ENCODE data around the gene FKBP7. TPM values are rescaled to one million over a fixed set of nuclear protein-coding genes. Genes with fewer than 3 reads are reported as not detected.

Gene FKBP7
- total RNA-seq, 1 donor from 2014 or later, result 49.9 TPM

DNA sequence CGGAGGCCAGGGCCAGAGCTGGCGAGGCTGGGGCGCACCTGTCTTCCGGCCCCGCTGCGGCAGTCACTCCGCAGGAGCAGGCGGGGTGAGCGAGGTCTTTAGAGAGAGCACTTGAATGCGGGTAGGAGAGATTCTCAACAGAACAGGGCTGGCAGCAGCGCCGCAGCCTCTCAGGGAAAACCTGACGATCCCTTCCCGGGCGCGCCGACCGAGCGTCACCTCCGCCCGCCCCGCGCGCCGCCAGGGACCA lies 28.0 kb downstream of the FKBP7 start:
- H3K36me3 Mint-ChIP-seq (ENCODE audit: unreplicated experiment), result peaks cover 22% of the 10 kb centered on the region
- H3K4me3 Mint-ChIP-seq (ENCODE audit: unreplicated experiment), result peak overlapping the region; percentile 82
- TF ChIP-seq, protein P1, sequence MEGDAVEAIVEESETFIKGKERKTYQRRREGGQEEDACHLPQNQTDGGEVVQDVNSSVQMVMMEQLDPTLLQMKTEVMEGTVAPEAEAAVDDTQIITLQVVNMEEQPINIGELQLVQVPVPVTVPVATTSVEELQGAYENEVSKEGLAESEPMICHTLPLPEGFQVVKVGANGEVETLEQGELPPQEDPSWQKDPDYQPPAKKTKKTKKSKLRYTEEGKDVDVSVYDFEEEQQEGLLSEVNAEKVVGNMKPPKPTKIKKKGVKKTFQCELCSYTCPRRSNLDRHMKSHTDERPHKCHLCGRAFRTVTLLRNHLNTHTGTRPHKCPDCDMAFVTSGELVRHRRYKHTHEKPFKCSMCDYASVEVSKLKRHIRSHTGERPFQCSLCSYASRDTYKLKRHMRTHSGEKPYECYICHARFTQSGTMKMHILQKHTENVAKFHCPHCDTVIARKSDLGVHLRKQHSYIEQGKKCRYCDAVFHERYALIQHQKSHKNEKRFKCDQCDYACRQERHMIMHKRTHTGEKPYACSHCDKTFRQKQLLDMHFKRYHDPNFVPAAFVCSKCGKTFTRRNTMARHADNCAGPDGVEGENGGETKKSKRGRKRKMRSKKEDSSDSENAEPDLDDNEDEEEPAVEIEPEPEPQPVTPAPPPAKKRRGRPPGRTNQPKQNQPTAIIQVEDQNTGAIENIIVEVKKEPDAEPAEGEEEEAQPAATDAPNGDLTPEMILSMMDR (IDR thresholded peaks at IDR 0.05), result no peak
- DNase-seq (ENCODE audit: extremely low spot score, unreplicated experiment), result no peak
- peaks cover 32% of the 10 kb centered on the region for H3K4me1 Mint-ChIP-seq (ENCODE audit: unreplicated experiment)
- peak overlapping the region; percentile 74 for H3K27ac Mint-ChIP-seq (ENCODE audit: unreplicated experiment)
- no peaks in the 10 kb centered on the region for H3K9me3 Mint-ChIP-seq (ENCODE audit: unreplicated experiment)
- no peaks in the 10 kb centered on the region for H3K27me3 Mint-ChIP-seq (ENCODE audit: unreplicated experiment)

DNA sequence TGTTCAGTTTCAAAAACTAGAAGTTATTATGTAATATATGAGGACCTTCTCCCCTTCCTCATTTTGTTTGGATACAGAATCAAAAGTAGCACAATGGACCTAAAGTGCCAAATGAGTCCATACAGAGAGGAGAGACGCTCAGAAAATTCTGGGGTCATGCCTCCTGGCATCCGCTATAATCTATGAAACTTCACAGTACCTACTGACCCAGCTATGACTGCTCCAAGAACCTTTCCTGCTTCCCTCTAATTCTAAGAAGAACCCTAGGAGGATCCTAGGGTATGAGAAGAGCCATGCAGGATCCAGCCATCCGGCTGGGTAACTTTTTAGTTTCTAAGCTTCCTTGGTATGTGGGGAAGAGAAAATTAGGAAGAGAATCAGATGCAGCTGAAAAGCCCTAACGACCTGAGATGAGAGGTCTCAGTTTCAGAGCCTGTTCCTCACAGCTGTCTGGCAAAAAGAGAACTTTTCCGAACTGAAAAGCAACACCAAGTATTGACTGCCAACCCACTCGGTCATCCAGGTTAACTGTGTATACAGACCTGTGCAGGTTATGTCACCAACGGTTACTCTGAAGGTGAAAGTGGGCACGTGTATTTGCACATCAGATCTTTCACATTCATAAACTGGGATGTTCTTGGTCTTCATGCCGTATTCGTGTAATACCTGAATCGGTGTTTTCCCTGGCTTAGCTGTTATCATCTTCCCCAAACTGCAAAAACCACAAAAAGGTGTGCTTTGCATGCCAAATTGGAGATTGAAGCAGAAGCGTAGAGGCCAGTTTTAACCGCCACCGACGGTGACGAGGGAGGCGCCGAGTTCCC lies 28.5 kb downstream of the FKBP7 start:
- Mint-ChIP-seq H3K4me3 (ENCODE audit: unreplicated experiment) (peak overlapping the region; percentile 82), H3K4me1 (ENCODE audit: unreplicated experiment) (peaks cover 32% of the 10 kb centered on the region), H3K9me3 (ENCODE audit: unreplicated experiment) (no peaks in the 10 kb centered on the region), H3K36me3 (ENCODE audit: unreplicated experiment) (peaks cover 27% of the 10 kb centered on the region), H3K27ac (ENCODE audit: unreplicated experiment) (peak overlapping the region; percentile 74), H3K27me3 (ENCODE audit: unreplicated experiment) (no peaks in the 10 kb centered on the region)
- TF ChIP-seq, protein P1 (IDR thresholded peaks at IDR 0.05), result no peak
- DNase-seq (ENCODE audit: extremely low spot score, unreplicated experiment), result no peak

DNA sequence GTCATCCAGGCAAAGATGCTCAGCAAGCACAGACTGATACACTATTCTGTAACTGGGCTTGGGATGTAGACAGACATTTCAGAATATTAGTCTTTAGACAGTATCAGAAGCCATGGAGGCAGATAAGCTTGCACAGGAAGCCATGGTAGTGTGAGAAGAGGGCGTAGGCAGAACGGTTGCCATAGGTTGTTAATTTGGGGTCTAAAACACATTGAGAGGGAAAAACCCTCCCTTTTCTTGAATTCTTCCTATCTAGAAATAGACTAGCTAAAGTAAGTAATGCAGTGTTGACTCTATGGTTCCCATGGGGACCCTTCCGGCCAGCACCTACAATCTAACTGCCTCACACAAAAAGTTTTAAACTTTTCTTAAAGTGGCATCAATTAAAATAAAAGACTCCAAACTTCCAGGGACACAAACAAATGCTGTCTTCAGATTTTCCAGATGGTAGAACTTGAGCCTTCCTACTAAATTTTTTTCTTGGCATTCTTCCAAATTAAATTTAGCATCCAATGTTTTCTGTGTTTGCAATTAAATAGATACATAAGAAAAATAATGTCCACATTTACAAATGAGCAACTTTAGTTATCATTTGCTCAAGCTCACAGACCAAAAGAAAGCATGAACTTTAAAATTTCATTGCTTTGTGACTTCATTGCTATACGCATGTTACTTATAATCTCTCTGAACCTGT lies 29.3 kb downstream of the FKBP7 start:
- peak overlapping the region; percentile 74 for H3K27ac Mint-ChIP-seq (ENCODE audit: unreplicated experiment)

DNA sequence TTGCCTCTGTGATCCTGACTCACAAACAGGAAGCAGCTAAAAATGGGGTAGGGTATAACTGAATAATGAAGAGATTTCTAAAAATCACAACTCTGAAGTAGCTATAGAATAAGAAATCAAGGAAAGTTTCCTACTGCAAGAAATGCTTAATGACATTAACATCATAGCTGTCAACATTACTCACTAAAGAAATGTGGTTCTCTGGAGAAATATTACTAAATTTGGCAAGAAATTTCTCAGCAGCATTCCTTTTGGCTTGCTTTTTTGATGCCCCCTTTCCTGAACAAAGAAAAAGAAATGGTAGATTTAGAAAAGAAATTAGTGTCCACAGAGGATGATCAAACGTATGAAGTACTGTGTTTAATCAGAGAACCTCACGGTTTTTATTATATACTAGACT lies 37.0 kb downstream of the FKBP7 start:
- no peak for DNase-seq (ENCODE audit: extremely low spot score, unreplicated experiment)
- Mint-ChIP-seq H3K4me1 (ENCODE audit: unreplicated experiment) (no peaks in the 10 kb centered on the region), H3K36me3 (ENCODE audit: unreplicated experiment) (peaks cover 61% of the 10 kb centered on the region), H3K27me3 (ENCODE audit: unreplicated experiment) (no peaks in the 10 kb centered on the region), H3K9me3 (ENCODE audit: unreplicated experiment) (no peaks in the 10 kb centered on the region), H3K4me3 (ENCODE audit: unreplicated experiment) (no peak overlapping the region), H3K27ac (ENCODE audit: unreplicated experiment) (no peak overlapping the region)
- TF ChIP-seq, protein P1 (IDR thresholded peaks at IDR 0.05), result no peak

More for the DNA sequence above, 29.3 kb downstream of the FKBP7 start:
- TF ChIP-seq, protein P1 (IDR thresholded peaks at IDR 0.05), result no peak
- H3K9me3 Mint-ChIP-seq (ENCODE audit: unreplicated experiment), result no peaks in the 10 kb centered on the region
- H3K4me1 Mint-ChIP-seq (ENCODE audit: unreplicated experiment), result peaks cover 32% of the 10 kb centered on the region
- H3K36me3 Mint-ChIP-seq (ENCODE audit: unreplicated experiment), result peaks cover 33% of the 10 kb centered on the region
- no peak for DNase-seq (ENCODE audit: extremely low spot score, unreplicated experiment)
- no peaks in the 10 kb centered on the region for H3K27me3 Mint-ChIP-seq (ENCODE audit: unreplicated experiment)
- peak overlapping the region; percentile 82 for H3K4me3 Mint-ChIP-seq (ENCODE audit: unreplicated experiment)

DNA sequence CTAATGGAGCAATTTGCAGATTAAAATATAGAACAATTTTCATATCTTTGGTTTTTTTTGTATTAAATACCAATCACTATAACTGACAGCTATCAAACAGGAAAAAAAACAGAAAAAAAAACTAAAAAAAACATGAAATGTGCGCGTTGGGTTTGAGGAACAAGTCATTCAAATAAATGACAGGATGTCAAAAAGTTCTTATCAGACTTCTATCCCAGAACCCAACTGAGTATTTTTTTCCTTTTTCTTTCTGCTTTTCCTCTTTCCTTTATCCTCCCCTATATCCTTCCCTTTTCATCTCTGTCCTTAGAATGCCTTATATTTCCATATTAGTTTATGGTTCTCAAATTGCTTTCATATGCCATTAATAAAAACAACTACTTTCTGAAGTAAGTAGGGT lies 41.7 kb downstream of the FKBP7 start:
- no peak for DNase-seq (ENCODE audit: extremely low spot score, unreplicated experiment)
- Mint-ChIP-seq H3K9me3 (ENCODE audit: unreplicated experiment) (no peaks in the 10 kb centered on the region), H3K4me3 (ENCODE audit: unreplicated experiment) (no peak overlapping the region), H3K4me1 (ENCODE audit: unreplicated experiment) (no peaks in the 10 kb centered on the region), H3K27me3 (ENCODE audit: unreplicated experiment) (no peaks in the 10 kb centered on the region), H3K36me3 (ENCODE audit: unreplicated experiment) (peaks cover 58% of the 10 kb centered on the region), H3K27ac (ENCODE audit: unreplicated experiment) (no peak overlapping the region)
- TF ChIP-seq, protein P1 (IDR thresholded peaks at IDR 0.05), result no peak

Measured in osteocyte (in vitro differentiated cells).